GM12873 (cell line): Measurements from ENCODE around the gene RAB12.

Source experiments
- TF ChIP-seq, protein P1 (sequence below): IDR thresholded peaks from 2 replicates; pipeline ENCODE4 v1.5.1; 2012; ENCODE audit warnings: low read depth, mild to moderate bottlenecking, moderate library complexity, low read length, control low read depth; ENCODE audit not compliant: insufficient read depth; ENCODE audit errors: missing control alignments

Gene RAB12

GRCh38 chr18:8608795-8609658 is at the start of gene RAB12:
RAB12 (plus strand) TSS chr18:8609437; CDS start chr18:8609440, 3 bp downstream.
- TF ChIP-seq, protein P1, sequence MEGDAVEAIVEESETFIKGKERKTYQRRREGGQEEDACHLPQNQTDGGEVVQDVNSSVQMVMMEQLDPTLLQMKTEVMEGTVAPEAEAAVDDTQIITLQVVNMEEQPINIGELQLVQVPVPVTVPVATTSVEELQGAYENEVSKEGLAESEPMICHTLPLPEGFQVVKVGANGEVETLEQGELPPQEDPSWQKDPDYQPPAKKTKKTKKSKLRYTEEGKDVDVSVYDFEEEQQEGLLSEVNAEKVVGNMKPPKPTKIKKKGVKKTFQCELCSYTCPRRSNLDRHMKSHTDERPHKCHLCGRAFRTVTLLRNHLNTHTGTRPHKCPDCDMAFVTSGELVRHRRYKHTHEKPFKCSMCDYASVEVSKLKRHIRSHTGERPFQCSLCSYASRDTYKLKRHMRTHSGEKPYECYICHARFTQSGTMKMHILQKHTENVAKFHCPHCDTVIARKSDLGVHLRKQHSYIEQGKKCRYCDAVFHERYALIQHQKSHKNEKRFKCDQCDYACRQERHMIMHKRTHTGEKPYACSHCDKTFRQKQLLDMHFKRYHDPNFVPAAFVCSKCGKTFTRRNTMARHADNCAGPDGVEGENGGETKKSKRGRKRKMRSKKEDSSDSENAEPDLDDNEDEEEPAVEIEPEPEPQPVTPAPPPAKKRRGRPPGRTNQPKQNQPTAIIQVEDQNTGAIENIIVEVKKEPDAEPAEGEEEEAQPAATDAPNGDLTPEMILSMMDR, result peak; percentile 56

- TF ChIP-seq, protein P1, result no peak
These were observed 49.5 kb upstream of the RAB12 start for GRCh38 chr18:8559612-8560186.

GRCh38 chr18:8561123-8561910 is 47.9 kb upstream of the RAB12 start:
- TF ChIP-seq, protein P1, result no peak

DNA sequence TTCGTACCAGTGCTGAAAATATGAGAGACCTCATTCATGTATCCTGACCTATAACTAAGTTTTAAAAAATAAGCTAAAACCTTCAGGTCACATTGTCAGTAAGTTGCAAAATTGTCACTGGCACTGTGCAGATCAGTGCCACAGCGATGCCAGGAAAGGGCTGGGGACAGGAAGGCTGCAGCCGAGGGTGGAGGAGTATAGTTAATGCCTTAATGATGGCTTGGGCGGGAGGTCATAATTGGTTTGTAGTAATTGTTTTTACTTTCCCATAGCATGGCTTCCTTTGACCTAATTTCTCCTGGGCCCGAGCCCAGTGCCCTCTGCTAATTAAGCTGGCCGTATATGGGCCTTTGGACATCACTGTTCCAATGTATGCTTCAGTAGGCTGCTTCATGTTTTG is 47.2 kb upstream of the RAB12 start:
- TF ChIP-seq, protein P1, result no peak

DNA sequence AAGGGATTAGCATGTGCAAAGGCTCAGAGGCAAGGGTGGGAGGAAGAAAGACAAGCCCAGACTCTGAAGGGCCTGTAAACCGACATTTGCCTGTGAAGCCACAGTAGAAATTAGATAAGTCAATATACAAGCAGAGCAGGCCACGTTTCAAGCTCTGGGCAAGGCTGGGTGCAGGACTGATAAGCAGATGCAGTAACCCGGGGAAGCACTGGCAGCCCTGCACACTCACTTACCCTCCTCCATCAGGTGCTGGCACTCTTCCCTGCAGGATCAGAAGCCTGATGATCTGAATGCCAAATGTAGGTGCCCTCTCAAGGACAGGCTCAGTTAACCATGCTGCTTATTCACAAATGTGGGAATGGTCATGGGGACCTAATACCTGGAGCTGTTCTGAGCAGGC is 46.3 kb upstream of the RAB12 start:
- TF ChIP-seq, protein P1, result no peak

- TF ChIP-seq, protein P1, result no peak
These were observed 37.8 kb upstream of the RAB12 start for GRCh38 chr18:8571399-8571798.

DNA sequence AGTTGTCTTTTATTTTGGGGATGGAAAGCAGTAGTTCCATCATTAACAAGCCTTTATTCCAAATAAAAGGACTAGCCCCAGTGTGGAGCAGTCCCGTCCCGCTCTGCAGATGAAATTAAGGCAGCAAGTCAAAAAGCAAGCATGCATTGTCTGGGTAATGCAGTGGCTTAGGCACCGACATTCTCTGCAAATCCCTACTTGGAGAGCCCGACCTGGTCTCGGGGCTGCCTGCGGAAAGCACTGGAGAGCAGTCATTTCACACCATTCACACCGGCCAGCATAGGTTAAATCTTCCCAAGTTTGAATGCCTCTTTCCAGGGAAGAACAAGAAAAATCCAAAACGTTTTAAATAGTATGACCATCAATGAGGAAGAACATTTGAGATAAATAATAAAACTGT is 24.4 kb upstream of the RAB12 start:
- TF ChIP-seq, protein P1, result no peak
